Fibroblast of pulmonary artery (primary cell): Measurements from ENCODE around the gene TMCC3.

ENCODE experiments used
- DNase-seq: peaks from one replicate; pipeline ENCODE4 v3.0.0-alpha.2; 2010; ENCODE audit warnings: low read depth
- H3K4me3 ChIP-seq: replicated peaks from 2 replicates; pipeline ENCODE4 v1.5.1; 2011; ENCODE audit warnings: low read depth, mild to moderate bottlenecking, control low read depth, low read length, moderate library complexity
- TF ChIP-seq, protein P1 (sequence below): IDR thresholded peaks from 2 replicates; pipeline ENCODE4 v1.5.1; 2011; ENCODE audit warnings: mild to moderate bottlenecking, control low read depth, low read length, inconsistent platforms; ENCODE audit errors: missing control alignments

TMCC3 gene

DNA sequence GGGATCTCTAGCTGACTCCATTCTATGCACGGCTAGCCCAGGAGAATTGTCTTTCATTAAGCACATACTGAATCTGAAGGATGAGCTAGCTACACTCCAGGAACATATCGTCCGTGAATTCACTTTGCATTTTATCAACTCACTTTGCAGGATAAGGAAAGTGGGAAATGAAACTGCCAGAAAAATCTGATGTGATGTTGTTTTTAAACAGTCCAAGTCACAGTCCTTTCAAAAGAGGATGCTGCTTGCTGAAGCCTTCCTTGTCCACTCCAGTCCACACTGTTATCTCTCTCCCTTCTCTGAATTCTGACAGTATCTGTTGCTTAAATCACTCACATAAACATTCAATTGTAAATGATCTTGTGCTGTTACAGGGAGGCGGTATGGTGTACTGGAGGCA, 12.7 kb upstream of the TMCC3 start:
- DNase-seq: no peak
- TF ChIP-seq, protein P1, sequence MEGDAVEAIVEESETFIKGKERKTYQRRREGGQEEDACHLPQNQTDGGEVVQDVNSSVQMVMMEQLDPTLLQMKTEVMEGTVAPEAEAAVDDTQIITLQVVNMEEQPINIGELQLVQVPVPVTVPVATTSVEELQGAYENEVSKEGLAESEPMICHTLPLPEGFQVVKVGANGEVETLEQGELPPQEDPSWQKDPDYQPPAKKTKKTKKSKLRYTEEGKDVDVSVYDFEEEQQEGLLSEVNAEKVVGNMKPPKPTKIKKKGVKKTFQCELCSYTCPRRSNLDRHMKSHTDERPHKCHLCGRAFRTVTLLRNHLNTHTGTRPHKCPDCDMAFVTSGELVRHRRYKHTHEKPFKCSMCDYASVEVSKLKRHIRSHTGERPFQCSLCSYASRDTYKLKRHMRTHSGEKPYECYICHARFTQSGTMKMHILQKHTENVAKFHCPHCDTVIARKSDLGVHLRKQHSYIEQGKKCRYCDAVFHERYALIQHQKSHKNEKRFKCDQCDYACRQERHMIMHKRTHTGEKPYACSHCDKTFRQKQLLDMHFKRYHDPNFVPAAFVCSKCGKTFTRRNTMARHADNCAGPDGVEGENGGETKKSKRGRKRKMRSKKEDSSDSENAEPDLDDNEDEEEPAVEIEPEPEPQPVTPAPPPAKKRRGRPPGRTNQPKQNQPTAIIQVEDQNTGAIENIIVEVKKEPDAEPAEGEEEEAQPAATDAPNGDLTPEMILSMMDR: no peak
- H3K4me3 ChIP-seq: no peak overlapping the region

DNA sequence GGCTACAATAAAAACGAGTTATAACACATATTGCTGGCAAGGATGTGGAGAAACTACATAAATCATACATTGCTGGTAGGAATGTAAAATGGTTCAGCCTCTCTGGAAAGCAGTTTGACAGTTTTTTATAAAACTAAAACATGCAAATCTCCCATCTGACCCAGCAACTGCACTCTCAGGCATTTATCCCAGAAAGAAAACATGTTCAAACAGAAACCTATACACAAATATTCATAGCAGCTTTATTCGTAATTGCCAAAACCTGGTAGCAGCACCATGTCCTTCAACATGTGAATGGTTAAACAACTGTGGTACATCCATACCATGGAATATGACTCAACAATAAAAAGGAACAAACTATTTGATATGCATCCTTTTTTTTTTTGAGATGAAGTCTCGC, 10.1 kb upstream of the TMCC3 start:
- TF ChIP-seq, protein P1: no peak
- no peak overlapping the region for H3K4me3 ChIP-seq
- DNase-seq: no peak

DNA sequence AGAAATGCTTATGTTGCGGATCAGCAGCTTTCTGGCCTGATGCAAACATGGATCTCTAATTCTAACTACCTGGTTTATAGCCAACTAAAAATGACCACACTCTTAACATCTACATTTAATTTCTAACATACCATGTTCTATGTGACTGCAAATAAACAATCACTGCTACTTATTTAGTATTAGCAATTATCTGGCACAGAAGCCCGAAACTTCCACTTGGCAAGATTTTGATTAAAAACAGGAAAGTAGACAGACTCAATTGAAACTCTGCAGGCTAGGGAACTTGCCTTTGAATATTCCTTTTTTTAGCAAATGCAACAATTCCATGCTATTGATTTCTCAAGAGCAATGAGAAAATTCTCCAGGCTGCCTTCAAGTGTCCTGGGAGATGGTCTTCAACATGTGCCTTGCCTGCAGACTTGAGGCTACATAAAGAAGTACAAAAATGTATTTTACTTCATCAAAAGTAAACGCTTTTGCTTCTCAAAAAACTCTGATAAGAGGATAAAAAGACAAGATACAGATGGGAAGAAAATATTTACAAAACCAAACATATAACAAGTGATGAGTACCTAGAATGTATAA, 9.1 kb upstream of the TMCC3 start:
- TF ChIP-seq, protein P1: no peak
- no peak for DNase-seq
- no peak overlapping the region for H3K4me3 ChIP-seq

DNA sequence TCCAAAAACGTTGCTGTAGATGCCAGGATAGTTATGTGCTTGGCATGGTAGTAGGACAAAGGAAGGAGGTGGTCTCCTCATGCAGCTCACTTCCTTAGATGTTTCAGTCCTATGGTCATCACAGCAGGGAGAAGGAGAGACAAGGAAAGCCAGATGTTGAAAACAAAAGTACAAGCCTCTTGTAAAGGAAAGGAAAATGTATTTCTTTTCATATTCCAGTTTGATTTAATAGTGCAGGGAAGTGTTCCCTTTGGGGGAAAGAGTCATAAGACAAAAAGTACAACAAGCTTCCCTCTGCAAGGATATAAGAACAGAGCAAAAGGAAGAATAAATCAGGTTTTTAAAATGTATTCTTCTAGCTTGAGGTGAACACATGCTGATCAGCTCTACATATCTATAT, 8.6 kb upstream of the TMCC3 start:
- TF ChIP-seq, protein P1: no peak
- no peak for DNase-seq
- H3K4me3 ChIP-seq: no peak overlapping the region

DNA sequence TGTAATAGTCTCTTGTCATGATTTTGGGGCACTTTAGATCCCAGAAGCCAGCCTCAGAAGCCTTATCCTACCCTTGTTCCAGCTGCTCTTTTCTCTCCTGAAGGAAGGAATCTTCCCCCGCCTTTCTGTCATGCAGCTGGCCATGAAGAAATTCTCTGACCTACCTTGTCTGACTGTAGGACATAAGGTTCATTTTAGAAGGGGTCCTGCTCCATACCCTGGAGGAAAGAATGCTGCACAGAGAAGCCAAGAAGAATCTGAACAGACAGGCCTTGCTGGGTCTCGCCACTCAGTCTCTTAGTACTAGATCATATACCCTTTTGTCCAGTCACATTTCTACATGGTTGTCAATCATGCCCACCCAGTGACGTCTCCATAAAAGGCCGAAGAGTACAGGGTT, 6.2 kb upstream of the TMCC3 start:
- DNase-seq: no peak
- H3K4me3 ChIP-seq: no peak overlapping the region
- TF ChIP-seq, protein P1: no peak

DNA sequence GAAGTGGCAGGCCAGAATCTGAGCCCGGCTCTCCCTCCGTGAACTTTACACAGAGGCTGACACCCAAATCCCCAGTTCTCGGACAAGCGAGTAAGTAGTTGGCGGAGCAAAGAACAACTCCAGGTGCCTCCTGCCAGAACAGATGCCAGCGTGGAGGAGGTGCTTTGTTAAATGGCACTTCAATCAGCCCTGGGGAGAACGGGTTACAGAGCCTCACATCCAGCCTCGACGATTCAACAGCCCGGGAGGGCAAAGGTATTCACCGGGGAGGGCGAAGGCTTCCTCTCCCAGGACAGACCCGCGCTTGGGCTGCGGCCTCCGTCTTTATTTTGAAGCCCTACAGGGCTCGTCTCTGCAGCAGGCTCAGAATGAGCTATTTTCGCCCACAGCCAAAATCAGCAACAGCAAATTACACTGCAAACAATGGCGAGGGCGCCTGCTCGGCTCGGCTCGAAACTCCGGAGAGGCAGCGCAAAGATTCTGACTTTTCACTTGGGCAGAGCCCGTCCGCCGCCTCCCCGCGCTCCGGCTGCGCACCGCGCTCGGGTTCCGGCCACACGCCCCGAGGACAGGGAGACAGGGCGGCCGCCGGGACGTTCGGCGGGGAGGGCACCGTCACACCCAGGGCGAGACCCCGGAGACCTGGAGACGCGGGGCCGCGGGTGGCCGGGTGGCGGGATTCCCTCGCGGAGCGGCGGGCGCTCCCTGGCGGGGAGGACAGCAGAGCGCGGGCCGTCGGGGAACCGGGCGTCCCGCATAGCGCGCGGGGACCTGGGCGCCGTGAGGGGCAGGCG, 811 bp downstream of the TMCC3 start:
- DNase-seq: peak; percentile 50
- TF ChIP-seq, protein P1: no peak
- H3K4me3 ChIP-seq: peak overlapping the region; percentile 49

DNA sequence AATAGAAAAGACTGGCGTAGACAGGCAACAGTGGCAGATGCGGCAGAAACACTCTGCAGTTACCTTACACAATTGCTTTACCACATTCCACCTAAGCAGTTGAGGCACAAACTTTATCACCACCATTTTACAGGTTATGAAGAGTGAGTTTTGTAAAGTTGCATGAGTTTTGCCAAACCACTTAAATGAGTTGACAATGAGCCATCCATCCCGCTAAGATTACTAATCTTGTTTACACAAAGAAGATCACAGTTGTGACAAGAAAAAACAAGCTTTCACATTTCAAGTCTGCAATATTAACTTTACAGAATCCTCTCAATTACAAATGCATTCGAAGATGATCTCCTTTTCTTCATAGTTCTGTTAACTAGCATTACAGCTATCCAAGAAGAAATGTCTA, 1.8 kb downstream of the TMCC3 start:
- H3K4me3 ChIP-seq: no peak overlapping the region
- TF ChIP-seq, protein P1: no peak
- DNase-seq: no peak
